GM18861 (cell line): ENCODE measurements around the gene RALGAPA1.
"Not testable (repeated sequence)": the region's sequence is repeated elsewhere in the genome, so short reads cannot be mapped to it uniquely, and the experiment has no call there.

ENCODE experiments used
- ATAC-seq: cut with Tn5 transposase; IDR thresholded peaks from one replicate; pipeline ENCODE4 v1.9.1; 2021; ENCODE audit not compliant: unreplicated experiment

Gene RALGAPA1

GRCh38 chr14:35632271-35632670 is 176.8 kb downstream of the RALGAPA1 start:
- no peak for ATAC-seq

GRCh38 chr14:35631071-35631805 is 177.9 kb downstream of the RALGAPA1 start:
- ATAC-seq: no peak

GRCh38 chr14:35628989-35629388 is 180.1 kb downstream of the RALGAPA1 start:
- ATAC-seq: no peak

GRCh38 chr14:35626947-35627346 is 182.1 kb downstream of the RALGAPA1 start:
- not testable (repeated sequence) for ATAC-seq

- ATAC-seq: not testable (repeated sequence)
Measured at GRCh38 chr14:35621996-35622395, 187.1 kb downstream of the RALGAPA1 start.

- not testable (repeated sequence) for ATAC-seq
Measured at GRCh38 chr14:35619998-35620397, 189.1 kb downstream of the RALGAPA1 start.

- ATAC-seq: not testable (repeated sequence)
Measured at GRCh38 chr14:35619461-35619860, 189.6 kb downstream of the RALGAPA1 start.

- no peak for ATAC-seq
Measured at GRCh38 chr14:35617500-35617899, 191.6 kb downstream of the RALGAPA1 start.

GRCh38 chr14:35607380-35607779 is 201.7 kb downstream of the RALGAPA1 start:
- ATAC-seq: no peak

- no peak for ATAC-seq
Measured at GRCh38 chr14:35600253-35600652, 208.8 kb downstream of the RALGAPA1 start.

- no peak for ATAC-seq
Measured at GRCh38 chr14:35594616-35595015, 214.5 kb downstream of the RALGAPA1 start.

- ATAC-seq: not testable (repeated sequence)
Measured at GRCh38 chr14:35587373-35587772, 221.7 kb downstream of the RALGAPA1 start.

- ATAC-seq: no peak
Measured at GRCh38 chr14:35578639-35579038, 230.5 kb downstream of the RALGAPA1 start.

- no peak for ATAC-seq
Measured at GRCh38 chr14:35578135-35578534, 231.0 kb downstream of the RALGAPA1 start.

- ATAC-seq: no peak
Measured at GRCh38 chr14:35576856-35577255, 232.2 kb downstream of the RALGAPA1 start.

- no peak for ATAC-seq
Measured at GRCh38 chr14:35576260-35576659, 232.8 kb downstream of the RALGAPA1 start.

- no peak for ATAC-seq
Measured at GRCh38 chr14:35573911-35574310, 235.2 kb downstream of the RALGAPA1 start.

- ATAC-seq: no peak
Measured at GRCh38 chr14:35571598-35571997, 237.5 kb downstream of the RALGAPA1 start.

- ATAC-seq: no peak
Measured at GRCh38 chr14:35565871-35566464, 243.1 kb downstream of the RALGAPA1 start.

- ATAC-seq: no peak
Measured at GRCh38 chr14:35558680-35559079, 250.4 kb downstream of the RALGAPA1 start.

- ATAC-seq: no peak
Measured at GRCh38 chr14:35557221-35557747, 251.8 kb downstream of the RALGAPA1 start.

- no peak for ATAC-seq
Measured at GRCh38 chr14:35556548-35556947, 252.5 kb downstream of the RALGAPA1 start.
